Subcutaneous adipose tissue (tissue), 4 donors: ENCODE results near the gene RPIA. TPM values are rescaled to one million over a fixed set of nuclear protein-coding genes. Genes with fewer than 3 reads are reported as not detected.

Source experiments
- total RNA-seq, 4 donors: library from RNA; depleted of rRNA; stranded (reverse); fragments of >200 nt; gene quantifications; one replicate each; pipeline ENCODE4 v1.1.0, GENCODE V29; 2016
- TF ChIP-seq, protein P1 (sequence below): fragments of 450-650 bp; IDR thresholded peaks from one replicate; pipeline ENCODE4 v1.5.1; 2016; ENCODE audit warnings: low read depth, mild to moderate bottlenecking, control low read depth, antibody characterized with exemption, moderate library complexity

Gene RPIA
- total RNA-seq = 10 to 100 TPM; 10.2 to 13.9 (median 11.1) TPM

DNA sequence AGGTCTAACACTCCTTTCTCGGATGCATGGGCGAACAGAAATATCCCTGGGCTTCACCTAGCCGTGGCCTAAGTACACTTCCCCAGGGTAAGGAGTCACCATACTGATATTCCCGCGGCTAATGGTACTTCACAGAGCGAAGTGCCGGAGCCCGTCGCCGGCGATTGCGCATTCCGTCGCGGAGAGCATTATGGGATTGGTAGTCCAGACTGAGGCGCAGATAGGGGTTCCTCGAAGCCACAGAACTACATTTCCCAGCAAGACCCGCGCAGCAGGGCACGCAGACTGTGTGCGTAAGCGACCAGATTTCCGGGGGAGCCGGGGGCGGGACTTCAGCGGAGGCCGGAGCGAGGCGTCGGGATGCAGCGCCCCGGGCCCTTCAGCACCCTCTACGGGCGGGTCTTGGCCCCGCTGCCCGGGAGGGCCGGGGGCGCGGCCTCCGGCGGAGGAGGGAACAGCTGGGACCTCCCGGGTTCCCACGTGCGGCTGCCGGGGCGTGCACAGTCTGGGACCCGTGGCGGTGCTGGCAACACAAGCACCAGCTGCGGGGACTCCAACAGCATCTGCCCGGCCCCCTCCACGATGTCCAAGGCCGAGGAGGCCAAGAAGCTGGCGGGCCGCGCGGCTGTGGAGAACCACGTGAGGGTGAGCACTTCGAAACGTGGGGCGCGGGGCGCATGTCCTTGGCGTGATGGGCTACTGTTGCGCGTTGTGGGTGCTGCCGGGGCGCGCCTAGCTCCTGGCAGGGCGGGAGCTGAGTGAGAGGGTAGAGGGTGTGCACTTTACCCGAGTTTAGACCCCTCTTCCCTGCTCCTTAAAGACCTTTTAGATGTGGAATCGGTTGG, at the start of gene RPIA:
Gene RPIA, plus strand, starts transcription at position 335 of the 845 bp plus-strand sequence. Its CDS starts 26 bp downstream, at position 361.
- TF ChIP-seq, protein P1, sequence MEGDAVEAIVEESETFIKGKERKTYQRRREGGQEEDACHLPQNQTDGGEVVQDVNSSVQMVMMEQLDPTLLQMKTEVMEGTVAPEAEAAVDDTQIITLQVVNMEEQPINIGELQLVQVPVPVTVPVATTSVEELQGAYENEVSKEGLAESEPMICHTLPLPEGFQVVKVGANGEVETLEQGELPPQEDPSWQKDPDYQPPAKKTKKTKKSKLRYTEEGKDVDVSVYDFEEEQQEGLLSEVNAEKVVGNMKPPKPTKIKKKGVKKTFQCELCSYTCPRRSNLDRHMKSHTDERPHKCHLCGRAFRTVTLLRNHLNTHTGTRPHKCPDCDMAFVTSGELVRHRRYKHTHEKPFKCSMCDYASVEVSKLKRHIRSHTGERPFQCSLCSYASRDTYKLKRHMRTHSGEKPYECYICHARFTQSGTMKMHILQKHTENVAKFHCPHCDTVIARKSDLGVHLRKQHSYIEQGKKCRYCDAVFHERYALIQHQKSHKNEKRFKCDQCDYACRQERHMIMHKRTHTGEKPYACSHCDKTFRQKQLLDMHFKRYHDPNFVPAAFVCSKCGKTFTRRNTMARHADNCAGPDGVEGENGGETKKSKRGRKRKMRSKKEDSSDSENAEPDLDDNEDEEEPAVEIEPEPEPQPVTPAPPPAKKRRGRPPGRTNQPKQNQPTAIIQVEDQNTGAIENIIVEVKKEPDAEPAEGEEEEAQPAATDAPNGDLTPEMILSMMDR = no peak

DNA sequence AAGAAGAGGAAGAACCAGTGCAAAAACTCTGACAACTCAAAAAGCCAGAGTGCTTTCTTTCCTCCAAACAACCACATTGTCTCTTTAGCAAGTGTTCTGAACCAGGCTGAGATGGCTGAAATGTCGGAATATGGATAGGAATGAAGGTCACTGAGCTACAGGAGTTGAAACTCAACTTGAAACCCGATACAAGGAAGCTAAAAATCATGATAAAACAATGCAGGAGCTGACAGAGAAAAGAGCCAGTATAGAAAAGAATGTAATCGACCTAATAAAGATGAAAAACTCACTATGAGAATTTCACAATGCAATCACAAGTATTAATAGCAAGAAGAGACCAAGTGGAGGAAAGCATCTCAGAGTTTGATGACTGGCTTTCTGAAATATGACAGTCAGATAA, 49.2 kb upstream of the RPIA start:
- TF ChIP-seq, protein P1 = no peak

DNA sequence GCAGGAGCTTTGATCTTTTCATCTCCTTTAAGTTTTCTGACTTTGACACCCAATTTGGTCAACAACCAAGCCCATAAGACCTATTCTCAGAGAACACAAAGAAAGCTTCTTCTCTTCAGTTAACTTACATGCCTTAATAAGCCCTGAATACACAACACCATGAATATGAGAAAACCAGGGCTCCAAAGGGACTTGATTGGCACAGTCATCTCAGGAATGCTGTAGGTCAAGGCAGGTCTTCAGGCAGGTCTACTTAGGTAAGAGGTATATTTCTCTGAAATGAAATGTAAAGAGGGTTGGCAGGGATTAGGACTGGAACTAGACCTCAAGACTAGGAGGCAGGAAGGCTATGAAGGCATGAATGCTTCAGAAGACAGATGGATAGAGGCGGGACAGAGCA, 39.8 kb upstream of the RPIA start:
- TF ChIP-seq, protein P1 = no peak

DNA sequence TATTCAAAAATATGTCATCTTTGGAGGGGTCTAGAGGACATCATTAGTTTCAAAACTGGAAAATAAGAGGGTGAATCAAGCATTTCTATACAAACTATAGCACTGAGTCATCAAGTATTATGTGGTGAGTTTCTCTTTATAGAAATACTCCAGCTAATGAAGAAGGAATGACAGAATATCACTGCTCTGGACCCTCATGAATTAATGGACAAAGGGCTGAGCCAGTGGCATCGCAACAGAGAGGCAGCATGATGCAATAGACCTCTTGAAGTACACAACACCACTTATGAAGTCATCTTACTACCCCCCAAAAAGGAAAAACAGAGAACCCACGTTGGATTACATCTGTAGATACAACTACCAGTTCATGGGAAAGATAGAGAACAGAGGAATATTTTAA, 36.8 kb upstream of the RPIA start:
- TF ChIP-seq, protein P1 = no peak

DNA sequence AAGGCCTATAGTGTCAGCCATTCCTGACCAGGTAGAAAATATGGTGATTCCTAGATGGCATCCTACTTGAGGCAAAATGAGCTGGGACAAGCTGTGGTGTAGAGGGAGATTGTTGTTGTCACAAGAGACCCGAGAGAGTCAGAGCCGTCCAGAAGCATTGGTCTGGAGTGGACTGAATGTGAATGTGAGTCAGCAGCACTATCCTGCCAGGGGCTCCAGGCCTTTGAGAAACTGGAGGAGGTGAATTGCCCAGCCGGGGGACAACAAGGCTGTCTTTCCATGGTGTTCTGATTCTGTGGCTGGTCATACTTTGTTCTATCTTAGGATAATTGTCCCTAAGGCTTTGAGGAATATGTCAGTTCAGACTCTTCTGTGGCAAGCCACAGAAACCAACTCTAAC, 34.8 kb upstream of the RPIA start:
- TF ChIP-seq, protein P1 = no peak

DNA sequence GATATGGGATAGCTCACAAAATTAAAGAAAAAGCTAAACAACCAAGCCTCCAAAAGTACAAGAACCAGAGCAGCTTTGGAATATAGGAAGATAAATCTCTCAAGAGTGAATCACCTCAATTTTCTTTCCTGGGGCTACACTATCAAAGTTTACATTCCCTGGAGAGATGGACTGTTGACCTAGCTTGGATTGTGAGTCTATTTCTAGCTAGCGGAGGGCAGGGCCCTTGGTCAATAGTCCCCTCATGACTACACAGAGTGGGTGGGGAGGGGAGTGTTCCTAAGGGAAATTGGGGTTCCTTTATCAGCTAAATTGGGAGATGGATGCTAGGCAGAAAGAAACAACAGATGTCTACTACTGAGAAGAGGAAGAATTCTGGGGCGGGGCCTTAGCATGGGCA, 34.3 kb upstream of the RPIA start:
- TF ChIP-seq, protein P1 = no peak

DNA sequence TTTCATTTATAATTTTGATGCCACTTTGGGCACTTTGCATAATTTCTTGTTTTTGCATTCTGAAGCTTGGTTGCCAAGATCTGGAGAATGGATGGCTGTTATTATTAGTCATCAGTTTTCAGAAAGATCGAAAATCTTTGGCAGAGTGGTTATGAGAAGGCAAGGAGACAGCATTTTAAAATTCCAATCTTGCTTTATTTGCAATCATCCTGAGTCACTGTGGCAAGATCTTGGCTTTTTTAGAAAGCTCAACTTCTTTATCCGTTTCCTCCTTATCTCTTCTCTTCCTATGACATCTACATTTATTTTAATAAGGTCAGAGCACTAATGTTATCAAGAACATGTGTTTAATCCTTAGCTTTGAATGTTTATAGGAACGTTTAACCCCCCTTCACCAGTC, 33.1 kb upstream of the RPIA start:
- TF ChIP-seq, protein P1 = no peak
